DMS53 (cell line): ENCODE results near the gene SLC22A7.
"Not testable (repeated sequence)": the region's sequence is repeated elsewhere in the genome, so short reads cannot be mapped to it uniquely, and the experiment has no call there.

Experiments used
- DNase-seq: peaks from one replicate; lab custom pipeline; 2025; lab: John Stamatoyannopoulos, UW

The SLC22A7 gene

GRCh38 chr6:43301081-43301870, 3.2 kb downstream of the SLC22A7 start:
- DNase-seq: no peak

- DNase-seq: no peak
These were observed 4.1 kb downstream of the SLC22A7 start for GRCh38 chr6:43302126-43302525.

GRCh38 chr6:43303006-43303405, 4.9 kb downstream of the SLC22A7 start:
- DNase-seq: not testable (repeated sequence)

DNA sequence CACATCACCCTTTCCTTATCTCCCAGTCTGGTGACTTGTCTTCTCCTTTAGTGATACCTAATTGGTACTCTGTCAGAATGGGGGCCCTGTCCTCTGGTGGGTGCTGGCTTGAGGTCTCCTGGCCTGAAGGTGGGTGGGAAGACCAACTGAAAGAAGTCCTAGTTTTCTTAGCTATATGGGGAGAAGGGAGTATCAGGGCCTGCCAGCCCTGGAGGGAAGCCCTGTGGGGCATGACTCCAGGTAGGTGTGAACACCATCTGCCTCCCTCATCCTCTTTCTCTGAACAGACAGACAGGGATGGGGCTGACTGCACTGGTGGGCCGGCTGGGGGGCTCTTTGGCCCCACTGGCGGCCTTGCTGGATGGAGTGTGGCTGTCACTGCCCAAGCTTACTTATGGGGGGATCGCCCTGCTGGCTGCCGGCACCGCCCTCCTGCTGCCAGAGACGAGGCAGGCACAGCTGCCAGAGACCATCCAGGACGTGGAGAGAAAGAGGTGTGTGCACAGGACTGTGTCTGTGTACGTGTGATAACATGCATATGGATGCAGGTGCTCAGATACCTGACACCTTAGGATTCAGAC, 5.8 kb downstream of the SLC22A7 start:
- no peak for DNase-seq

- DNase-seq: no peak
These were observed 6.3 kb downstream of the SLC22A7 start for GRCh38 chr6:43304361-43304760.

- DNase-seq: no peak
These were observed 6.8 kb downstream of the SLC22A7 start for GRCh38 chr6:43304882-43305281.

GRCh38 chr6:43306086-43306485, 8.0 kb downstream of the SLC22A7 start:
- no peak for DNase-seq

DNA sequence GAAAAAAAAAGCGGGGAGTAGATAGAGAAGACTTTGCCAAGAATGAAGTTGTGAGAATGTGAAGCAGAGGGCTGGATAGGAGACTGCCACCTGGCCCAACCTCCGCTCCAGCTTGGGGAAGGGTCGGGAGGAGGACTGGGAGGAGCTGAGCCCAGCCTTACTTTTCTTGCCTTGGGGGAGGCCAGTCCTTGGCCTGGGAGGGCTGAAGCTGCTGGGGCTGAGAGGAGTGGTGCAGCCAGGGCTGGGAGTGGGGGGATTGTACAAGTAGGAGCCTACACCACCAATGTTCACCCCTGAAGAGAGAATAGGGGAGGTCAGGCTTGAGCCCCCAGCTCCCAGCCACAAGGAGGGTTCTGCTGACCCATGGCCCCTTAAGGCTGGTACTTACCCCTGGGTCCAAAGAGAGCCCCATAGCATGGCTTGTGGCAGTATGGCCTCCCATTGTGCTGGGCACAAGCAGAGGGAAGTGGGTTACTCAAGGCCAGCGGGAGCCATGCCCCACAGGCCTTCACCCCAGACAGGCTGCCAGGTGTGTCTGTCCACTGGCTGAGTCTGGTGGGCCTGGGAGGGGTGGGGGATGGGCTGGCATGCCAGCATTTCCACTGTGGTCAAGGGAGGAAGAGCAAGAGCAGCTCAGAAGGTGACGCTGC, 9.5 kb downstream of the SLC22A7 start:
- DNase-seq: no peak

GRCh38 chr6:43308101-43308989, 10.3 kb downstream of the SLC22A7 start, which contains the start of gene CRIP3:
Gene CRIP3, minus strand, starts transcription at chr6:43308826. Its CDS starts 34 bp downstream, at chr6:43308792.
- DNase-seq: peak; percentile 88

DNA sequence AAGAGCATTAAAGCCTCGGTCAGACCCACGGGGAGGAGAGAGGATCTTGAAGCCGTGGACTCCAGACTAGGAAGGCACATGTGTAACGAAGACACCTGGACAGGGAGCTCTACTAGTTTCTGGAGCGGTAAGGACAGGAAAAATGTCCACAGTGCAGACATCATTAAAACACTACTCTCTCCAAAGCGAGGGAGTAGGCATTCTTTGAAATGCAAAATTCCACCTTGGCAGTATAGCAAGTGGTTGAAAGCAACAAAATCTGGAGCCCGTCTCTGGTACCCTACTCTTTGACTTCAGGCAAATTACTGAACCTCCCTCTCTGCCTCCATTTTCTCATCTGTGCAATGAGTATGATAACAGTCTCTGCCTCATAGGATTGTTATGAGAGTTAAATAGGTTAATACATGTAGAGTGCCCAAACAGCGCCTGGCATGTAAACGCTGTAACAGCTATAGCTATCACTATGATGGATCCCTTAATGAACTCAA, 11.0 kb downstream of the SLC22A7 start:
- no peak for DNase-seq

- DNase-seq: no peak
These were observed 12.1 kb downstream of the SLC22A7 start for GRCh38 chr6:43310134-43310533.

- DNase-seq: no peak
These were observed 12.6 kb downstream of the SLC22A7 start for GRCh38 chr6:43310624-43311023.

DNA sequence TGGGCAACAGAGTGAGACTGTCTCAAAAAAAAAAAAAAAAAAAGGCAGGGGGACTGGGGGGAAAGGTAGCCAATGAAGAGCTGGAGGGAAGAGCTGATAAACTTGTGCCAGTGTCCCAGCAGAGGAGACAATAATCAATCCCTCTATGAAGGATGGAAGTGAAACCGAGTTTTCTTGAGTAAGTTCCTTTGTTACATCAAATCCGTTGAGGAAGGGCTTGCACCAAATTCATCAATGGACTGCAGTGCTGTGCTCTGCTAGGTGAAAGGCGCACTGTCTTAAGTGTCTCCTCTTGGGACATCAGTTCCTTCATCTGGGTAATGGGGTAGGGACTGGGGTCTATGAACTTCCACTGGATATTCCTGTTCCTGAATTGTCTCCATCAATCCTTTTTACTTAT, 13.6 kb downstream of the SLC22A7 start:
- DNase-seq: no peak

DNA sequence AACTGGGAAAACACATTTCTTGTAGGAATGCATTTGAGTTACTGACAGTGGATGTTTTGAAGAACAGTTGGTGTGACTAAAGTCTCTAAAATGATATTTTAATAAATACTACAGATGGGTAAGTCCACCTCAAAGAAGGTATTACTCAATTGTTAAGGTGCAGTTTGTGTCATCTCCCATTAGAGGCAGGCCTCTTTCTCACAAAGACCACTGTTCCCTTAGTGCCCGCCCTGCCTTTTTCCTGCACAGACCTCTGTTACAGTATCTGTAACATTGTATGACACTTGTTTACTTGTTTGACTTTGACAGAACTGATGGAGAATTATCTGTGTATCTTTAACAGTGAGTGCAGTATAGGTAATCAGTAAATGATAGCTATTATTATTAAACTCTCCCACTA, 15.8 kb downstream of the SLC22A7 start:
- no peak for DNase-seq

GRCh38 chr6:43318011-43318410, 20.0 kb downstream of the SLC22A7 start:
- no peak for DNase-seq

DNA sequence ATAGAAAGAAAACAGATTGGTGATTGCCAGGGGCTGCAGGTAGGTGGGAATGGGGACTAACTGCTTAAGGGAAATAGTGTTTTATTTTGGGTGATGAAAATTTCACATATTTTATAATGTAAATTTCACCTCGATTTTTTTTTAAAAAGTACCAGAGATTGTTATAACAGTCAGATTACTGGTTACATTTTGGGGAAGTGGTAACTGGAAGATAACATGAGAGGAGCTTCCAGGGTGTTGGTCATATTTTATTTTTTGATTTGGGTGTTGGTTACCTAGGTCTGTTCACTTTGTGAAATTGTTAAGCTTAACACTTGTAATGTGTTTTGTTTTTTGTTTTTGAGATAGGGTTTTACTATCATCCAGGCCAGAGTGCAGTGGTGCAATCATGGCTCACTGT, 27.8 kb downstream of the SLC22A7 start:
- DNase-seq: no peak

GRCh38 chr6:43328528-43328927, 30.5 kb downstream of the SLC22A7 start:
- peak; percentile 16 for DNase-seq

GRCh38 chr6:43331470-43331869, 33.4 kb downstream of the SLC22A7 start:
- DNase-seq: no peak

DNA sequence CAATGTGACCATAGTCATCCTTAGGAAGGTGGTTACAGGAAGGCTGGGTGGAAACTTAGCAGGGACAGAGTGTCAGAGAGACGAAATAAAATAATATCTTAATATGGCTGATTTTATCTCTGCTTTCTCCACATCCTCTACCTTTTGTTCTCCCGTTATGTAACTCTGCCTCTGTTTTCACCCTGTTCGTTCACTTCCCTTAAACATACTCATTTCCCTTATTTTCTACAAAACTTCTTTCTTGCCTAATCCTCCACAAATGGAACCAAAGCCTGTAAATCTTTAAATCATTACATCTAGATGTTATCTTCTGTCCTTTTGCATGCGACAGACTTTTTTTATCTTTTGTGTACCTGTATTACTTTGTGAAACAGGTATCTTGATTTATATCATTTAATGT, 33.8 kb downstream of the SLC22A7 start:
- DNase-seq: no peak

DNA sequence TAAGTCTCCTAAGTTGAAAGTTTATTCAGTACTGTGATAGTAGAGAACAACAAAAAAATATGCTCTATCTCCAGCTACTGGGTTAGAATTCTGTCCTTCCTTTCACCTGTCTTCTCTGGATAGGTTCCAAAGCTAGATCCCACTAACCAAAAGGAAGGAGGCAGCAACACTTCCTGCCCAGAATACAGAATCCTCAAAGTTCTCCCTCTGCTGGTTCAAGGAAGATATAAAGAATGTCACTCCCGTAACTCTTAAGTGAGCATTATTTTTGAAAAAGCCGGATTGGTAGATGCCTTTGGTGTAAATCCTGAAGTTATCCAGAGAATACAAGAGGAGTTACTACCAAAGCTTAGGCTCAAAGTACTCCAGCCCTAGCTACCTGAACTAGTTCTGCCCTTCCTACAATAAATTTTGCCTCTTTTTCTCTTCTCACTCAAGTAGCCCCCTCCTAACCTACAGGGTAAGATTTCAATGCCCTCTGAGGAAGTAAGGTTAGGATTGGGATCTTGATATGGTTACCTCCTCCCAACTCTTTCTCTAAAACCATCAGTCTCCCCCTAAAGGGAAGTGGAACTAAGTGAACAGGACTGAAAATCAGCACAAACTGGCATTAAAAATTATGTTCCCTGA, 36.5 kb downstream of the SLC22A7 start:
- DNase-seq: peak; percentile 64

DNA sequence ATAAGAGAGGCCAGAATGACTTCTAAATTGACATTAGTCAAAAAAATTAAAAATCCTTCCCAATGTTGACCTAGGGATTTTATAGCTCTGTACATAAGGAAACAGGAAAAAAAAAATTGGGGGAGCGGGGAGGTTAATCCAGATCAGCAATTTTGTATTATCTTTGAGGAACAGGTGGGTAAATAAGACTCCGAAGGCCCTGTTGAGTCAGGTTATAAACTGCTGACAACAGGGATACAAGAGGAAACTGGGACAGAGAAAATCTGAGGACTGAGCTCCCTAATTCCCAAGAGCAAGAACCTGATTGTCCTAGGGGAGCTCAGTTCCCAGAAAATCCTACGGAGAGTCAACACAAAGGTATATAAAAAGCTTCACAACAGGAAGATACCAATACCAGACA, 37.4 kb downstream of the SLC22A7 start:
- DNase-seq: peak; percentile 60

- DNase-seq: no peak
These were observed 38.3 kb downstream of the SLC22A7 start for GRCh38 chr6:43336382-43336781.
